GDM1 (cell line): ENCODE measurements around the gene POLD1.
"Not testable (repeated sequence)": the region's sequence is repeated elsewhere in the genome, so short reads cannot be mapped to it uniquely, and the experiment has no call there.

Experiments
- DNase-seq: peaks from one replicate; lab custom pipeline; 2025; lab: John Stamatoyannopoulos, UW

The POLD1 gene

GRCh38 chr19:50365434-50366306 lies 18.5 kb upstream of the POLD1 start, which contains the start of gene NAPSA:
NAPSA (minus strand) TSS chr19:50365639; CDS start chr19:50365621, 18 bp downstream.
- no peak for DNase-seq

GRCh38 chr19:50368649-50369570 lies 15.2 kb upstream of the POLD1 start:
- peak; percentile 31 for DNase-seq

- no peak for DNase-seq
Observed at GRCh38 chr19:50371914-50372475, 12.2 kb upstream of the POLD1 start.

DNA sequence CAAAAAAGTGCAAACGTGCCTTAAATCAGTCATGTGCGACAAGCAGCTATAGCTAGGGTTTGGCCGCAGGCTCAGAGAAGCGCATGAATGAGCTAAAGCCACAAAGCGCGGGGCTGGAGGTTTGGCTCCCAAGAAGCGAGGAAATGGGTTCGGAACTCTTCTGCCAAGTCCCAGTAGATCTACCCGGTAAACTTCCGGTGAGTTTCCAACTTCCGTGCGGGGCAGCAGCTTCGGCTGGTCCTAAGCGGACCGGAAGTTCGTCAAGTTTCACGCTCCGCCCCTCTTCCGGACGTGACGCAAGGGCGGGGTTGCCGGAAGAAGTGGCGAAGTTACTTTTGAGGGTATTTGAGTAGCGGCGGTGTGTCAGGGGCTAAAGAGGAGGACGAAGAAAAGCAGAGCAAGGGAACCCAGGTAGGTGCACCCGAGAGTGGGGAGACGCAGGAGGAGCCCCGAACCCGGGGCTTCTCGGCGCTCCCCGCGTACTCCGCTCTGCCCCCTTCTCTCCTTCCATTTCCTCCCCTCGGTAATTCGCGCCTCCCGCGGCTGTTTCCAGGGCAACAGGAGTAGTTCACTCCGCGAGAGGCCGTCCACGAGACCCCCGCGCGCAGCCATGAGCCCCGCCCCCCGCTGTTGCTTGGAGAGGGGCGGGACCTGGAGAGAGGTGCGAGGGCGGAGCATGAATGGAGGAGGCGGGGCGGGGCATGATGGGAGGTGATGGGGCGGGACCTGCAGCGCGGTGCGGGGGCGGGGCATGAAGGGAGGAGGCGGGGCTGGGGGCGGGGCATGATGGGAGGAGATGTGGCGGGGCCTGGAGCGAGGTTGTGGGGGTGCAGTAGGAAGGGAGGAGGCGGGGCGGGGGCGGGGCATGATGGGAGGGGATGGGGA lies 7.7 kb upstream of the POLD1 start, which contains the start of gene NR1H2:
Gene NR1H2 (plus strand): TSS at position 292 of the 885 bp plus-strand sequence. CDS start 1,149 bp downstream, outside the sequence.
- DNase-seq, result peak; percentile 93

DNA sequence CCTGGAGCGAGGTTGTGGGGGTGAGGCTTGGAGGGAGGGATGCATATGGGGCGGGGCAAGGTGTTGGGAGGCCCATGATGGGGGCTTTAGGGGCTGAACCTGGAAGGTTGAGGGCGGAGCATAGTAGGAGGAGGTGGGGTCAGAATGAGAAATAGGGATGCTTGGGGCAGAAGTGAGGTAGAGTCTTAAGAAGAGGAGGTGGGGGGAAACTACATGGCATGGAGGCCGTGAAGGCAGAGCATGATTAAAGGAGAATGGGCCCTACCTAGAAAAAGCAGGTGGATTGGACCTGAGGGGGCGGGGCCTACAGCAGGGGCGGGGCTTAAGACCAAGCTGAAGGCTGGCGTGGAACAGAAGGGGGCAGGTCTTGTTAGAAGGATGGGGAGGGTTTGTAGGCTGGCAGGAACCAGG lies 7.1 kb upstream of the POLD1 start:
- no peak for DNase-seq

DNA sequence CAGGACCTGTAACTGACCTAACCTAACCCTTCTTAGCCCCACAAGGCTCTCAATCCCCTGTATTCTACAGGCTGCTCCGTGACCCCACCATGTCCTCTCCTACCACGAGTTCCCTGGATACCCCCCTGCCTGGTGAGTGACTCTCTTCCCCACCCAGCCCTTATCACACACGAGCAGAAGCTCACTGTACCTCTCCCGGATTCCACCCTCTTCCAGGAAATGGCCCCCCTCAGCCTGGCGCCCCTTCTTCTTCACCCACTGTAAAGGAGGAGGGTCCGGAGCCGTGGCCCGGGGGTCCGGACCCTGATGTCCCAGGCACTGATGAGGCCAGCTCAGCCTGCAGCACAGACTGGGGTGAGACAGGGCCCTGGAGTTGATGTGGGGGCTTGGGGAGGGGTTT lies 6.6 kb upstream of the POLD1 start:
- no peak for DNase-seq

- DNase-seq, result no peak
Observed at GRCh38 chr19:50378169-50378862, 5.8 kb upstream of the POLD1 start.

DNA sequence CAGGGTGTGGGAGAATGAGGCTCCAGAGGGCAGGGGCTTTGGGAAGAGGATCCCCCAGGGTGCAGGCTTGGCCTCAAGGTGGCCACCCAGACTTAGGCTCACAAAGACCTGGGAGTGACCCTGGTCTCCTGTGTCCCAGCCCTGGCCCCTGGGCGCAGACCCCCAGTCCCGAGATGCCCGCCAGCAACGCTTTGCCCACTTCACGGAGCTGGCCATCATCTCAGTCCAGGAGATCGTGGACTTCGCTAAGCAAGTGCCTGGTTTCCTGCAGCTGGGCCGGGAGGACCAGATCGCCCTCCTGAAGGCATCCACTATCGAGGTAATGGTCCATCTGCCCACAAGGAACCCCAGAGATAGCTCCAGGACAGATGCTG lies 5.3 kb upstream of the POLD1 start:
- DNase-seq, result no peak

DNA sequence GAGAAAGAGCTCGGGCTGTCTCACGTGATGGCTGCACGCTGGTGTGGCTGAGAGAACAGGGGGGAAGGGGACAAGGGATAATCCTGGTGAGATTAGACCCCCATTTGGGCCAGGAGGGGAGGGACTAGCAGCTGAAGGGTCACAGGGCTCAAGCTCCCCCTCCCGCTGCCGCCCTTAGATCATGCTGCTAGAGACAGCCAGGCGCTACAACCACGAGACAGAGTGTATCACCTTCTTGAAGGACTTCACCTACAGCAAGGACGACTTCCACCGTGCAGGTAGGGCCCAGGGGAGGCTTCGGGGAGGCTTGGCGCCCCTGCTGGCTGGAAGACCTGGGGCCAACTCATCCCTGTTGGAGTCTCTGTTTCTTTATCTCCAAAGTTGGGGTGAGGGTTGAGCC lies 4.5 kb upstream of the POLD1 start:
- DNase-seq, result no peak

DNA sequence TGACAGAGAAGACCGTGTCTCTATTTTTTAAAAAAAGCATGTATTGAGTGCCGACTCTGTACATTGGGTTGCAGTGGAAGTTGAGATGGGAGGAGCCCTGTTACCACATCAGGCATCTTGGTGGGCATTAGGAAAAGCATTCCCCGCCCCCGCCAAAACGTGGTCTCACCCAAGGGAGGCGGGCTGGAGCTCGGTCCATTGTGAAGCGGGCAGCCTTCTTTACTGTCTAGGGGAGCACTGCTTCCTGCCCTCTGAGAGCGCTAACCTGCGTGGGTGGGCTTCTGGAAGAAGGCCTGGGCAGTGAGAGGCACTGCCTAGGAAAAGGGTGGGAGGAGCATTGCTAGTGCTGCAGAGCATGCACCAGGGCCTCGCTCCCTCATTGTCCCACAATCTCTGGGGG lies 4.0 kb upstream of the POLD1 start:
- no peak for DNase-seq

- DNase-seq, result no peak
Observed at GRCh38 chr19:50380751-50381151, 3.4 kb upstream of the POLD1 start.

DNA sequence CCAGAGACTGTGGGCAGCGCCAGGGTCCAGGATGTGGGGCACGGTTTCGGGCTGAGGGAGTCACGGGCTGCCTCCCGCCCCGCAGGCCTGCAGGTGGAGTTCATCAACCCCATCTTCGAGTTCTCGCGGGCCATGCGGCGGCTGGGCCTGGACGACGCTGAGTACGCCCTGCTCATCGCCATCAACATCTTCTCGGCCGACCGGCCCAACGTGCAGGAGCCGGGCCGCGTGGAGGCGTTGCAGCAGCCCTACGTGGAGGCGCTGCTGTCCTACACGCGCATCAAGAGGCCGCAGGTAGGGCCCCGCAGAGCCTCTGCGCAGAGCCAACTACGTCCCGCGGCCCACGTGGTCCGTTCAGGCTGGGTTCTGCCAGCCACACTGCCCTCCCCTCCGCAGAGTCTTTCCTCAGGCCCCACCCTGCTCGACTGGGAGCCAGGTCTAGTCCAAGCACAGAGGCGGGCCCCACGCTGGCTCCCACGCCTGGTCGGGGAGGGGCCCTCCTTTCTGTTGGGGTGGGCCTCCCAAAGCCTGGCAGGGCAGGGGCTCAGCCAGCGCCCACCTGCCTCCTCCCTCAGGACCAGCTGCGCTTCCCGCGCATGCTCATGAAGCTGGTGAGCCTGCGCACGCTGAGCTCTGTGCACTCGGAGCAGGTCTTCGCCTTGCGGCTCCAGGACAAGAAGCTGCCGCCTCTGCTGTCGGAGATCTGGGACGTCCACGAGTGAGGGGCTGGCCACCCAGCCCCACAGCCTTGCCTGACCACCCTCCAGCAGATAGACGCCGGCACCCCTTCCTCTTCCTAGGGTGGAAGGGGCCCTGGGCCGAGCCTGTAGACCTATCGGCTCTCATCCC lies 2.0 kb upstream of the POLD1 start:
- DNase-seq, result no peak

DNA sequence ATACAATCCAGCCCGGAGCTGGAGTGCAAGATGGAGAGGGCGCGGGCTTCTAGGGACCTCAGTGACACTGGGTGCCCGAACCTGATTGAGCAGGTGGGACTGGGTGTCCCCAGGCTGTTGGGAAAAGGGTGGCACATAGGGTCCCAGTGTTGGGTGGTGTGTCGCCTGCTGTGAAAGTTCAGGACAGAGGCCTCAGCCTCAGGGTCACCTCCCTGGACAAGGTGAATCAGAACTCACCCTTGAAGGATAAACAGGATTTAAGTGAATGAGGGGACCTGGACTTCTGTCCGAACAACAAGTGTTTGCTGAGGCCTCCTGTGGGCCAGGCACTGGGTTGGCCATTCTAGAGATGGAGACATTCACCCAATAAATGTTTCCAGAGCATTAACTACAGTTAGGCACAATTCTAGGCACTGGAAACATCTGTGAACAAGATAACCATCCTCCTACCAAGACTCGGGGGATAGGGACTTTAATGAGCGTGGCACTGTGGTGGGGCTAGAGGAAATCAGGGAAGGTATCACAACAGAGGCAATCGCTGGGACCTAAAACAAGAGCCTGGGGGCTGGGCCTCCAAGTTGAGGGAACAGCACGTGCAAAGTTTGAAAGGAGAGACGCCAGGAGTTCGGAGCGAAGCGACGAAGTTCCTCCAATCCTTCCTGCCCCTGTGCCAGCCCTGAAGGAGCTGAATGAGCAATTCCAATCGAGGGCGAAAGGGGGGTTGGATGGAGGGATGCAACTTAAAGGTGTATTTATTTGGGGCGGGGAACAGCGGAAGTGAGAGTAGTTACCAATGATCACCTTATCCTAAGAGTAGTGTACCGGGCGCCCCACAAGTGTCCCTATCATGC lies 921 bp upstream of the POLD1 start:
- DNase-seq, result no peak

DNA sequence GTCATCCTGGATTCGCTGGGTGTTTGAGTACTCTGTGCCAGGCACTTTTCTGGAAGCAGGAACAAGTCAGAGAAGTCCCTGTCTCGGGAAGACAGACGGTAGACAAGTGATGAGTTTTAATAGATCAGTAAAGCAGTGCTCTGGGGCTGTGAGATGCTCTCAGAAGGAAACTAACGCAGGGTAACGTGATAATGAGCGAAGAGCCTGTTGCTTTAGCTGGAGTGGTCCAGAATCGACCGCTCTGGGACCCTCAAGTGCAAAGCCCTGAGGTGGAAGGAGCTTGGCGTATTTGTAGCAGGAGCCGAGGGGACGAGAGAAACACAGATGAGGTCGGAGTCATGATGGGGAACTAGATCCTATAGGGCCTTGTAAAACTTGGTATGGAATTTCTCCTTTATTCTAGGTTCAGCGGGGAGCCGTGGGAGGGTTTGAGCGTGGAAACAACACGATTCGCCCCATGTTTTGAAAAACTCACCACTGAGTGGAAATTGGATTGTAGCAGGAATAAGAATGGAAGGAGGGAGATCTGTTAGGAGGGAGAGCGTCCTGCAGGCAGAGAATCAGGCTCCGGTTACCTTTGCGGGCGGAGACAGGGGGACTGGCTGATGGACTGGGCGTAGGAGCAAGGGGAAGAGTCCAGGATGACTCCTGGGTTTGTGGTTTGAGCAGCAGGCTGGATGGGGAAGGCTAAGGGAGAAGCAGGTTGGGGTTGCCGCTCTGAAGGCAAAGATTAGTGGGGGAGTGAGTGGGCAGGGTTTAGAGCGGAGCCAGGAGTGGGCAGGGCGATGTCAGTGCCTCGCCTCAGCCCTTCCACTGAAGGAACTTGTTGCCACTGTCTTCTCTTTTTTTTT lies 763 bp downstream of the POLD1 start:
- DNase-seq, result no peak

GRCh38 chr19:50387176-50387867 lies 3.2 kb downstream of the POLD1 start:
- no peak for DNase-seq

DNA sequence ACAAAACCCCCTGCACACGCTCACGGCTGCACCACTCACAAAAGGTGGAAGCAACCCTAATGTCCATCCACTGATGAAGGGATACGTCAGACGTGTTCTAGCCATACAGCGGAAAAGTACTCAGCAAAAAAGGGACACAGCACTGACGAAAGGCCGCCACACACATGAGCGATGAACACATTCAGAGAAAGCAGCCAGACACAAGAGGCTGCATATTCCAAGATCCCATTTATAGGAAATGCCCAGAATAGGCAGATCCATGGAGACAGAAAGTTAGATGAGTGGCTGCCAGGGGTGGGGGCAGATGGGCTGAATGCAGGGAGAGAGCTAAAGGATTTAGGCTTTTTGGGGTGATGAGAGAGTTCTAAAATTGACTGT lies 3.7 kb downstream of the POLD1 start:
- no peak for DNase-seq

DNA sequence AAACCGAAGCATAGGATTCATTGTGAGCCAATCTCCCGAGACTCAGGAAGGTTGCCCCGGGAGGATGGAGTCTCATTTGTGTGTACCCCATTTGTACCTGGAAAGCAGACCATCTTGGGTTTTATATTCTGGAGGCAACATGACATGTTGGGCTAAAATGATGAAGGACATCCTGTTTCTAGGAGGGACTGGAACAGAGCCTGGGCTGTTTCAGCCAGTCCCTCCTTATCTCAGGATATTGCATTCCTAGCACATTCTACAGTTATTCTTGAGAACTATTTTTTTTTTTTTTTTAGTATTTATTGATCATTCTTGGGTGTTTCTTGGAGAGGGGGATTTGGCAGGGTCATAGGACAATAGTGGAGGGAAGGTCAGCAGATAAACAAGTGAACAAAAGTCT lies 6.1 kb downstream of the POLD1 start:
- not testable (repeated sequence) for DNase-seq
